Chondrocyte (in vitro differentiated cells): ENCODE results near the gene PCNX2. TPM values are rescaled to one million over a fixed set of nuclear protein-coding genes. Genes with fewer than 3 reads are reported as not detected.

ENCODE experiments used
- DNase-seq: peaks from one replicate; pipeline ENCODE4 v3.0.0; 2021; ENCODE audit warnings: mixed read lengths, low spot score
- H3K27ac Mint-ChIP-seq: one replicate; pipeline ENCODE4 v1.8.0; 2021; ENCODE audit warnings: mild to moderate bottlenecking, moderate library complexity, mixed read lengths; ENCODE audit not compliant: unreplicated experiment
- H3K27me3 Mint-ChIP-seq: 2 replicates; pipeline ENCODE4 v1.8.0; 2021; ENCODE audit warnings: low read depth, mixed read lengths
- H3K36me3 Mint-ChIP-seq: 2 replicates; pipeline ENCODE4 v1.8.0; 2021; ENCODE audit warnings: low read depth, mixed read lengths
- H3K4me1 Mint-ChIP-seq: 2 replicates; pipeline ENCODE4 v1.8.0; 2021; ENCODE audit warnings: low read depth, mild to moderate bottlenecking, mixed read lengths
- H3K4me3 Mint-ChIP-seq: one replicate; pipeline ENCODE4 v1.8.0; 2021; ENCODE audit warnings: mild to moderate bottlenecking, moderate library complexity, mixed read lengths; ENCODE audit not compliant: unreplicated experiment
- H3K9me3 Mint-ChIP-seq: 2 replicates; pipeline ENCODE4 v1.8.0; 2021; ENCODE audit warnings: low read depth, mixed read lengths
- CTCF ChIP-seq: fragments of 200-600 bp; sonication (generic); IDR thresholded peaks from 2 replicates; pipeline ENCODE4 v1.5.0; 2021; ENCODE audit warnings: antibody characterized with exemption, mild to moderate bottlenecking, moderate library complexity
- total RNA-seq: library from RNA; stranded (reverse); gene quantifications from 3 replicates; pipeline ENCODE4 v1.2.1, GENCODE V29; 2021

Gene PCNX2
- total RNA-seq, 1 donor from 2014 or later, result 9.5 TPM

- no peak for TF ChIP-seq CTCF
- Mint-ChIP-seq H3K4me3 (no peak overlapping the region), H3K36me3 (peaks cover 2% of the 10 kb centered on the region), H3K27ac (no peak overlapping the region), H3K27me3 (no peaks in the 10 kb centered on the region), H3K4me1 (no peaks in the 10 kb centered on the region), H3K9me3 (no peaks in the 10 kb centered on the region)
- no peak for DNase-seq
Measured at GRCh38 chr1:233057836-233058235, 237.7 kb downstream of the PCNX2 start.

- no peaks in the 10 kb centered on the region for H3K4me1 Mint-ChIP-seq
- no peak for TF ChIP-seq CTCF
- H3K27ac Mint-ChIP-seq, result no peak overlapping the region
- no peaks in the 10 kb centered on the region for H3K9me3 Mint-ChIP-seq
- H3K27me3 Mint-ChIP-seq, result no peaks in the 10 kb centered on the region
- no peak overlapping the region for H3K4me3 Mint-ChIP-seq
- DNase-seq, result no peak
- peaks cover 2% of the 10 kb centered on the region for H3K36me3 Mint-ChIP-seq
Measured at GRCh38 chr1:233055879-233056641, 239.5 kb downstream of the PCNX2 start.

GRCh38 chr1:233045588-233045987 is 249.9 kb downstream of the PCNX2 start:
- Mint-ChIP-seq H3K36me3 (peaks cover 3% of the 10 kb centered on the region), H3K4me1 (peaks cover 3% of the 10 kb centered on the region), H3K9me3 (peaks cover 19% of the 10 kb centered on the region), H3K4me3 (no peak overlapping the region), H3K27me3 (no peaks in the 10 kb centered on the region), H3K27ac (no peak overlapping the region)
- TF ChIP-seq CTCF, result no peak
- DNase-seq, result no peak

GRCh38 chr1:233042834-233043233 is 252.7 kb downstream of the PCNX2 start:
- TF ChIP-seq CTCF, result no peak
- no peaks in the 10 kb centered on the region for H3K36me3 Mint-ChIP-seq

GRCh38 chr1:233040494-233040893 is 255.0 kb downstream of the PCNX2 start:
- Mint-ChIP-seq H3K4me3 (no peak overlapping the region), H3K4me1 (no peaks in the 10 kb centered on the region), H3K27ac (no peak overlapping the region), H3K9me3 (no peaks in the 10 kb centered on the region), H3K27me3 (no peaks in the 10 kb centered on the region), H3K36me3 (no peaks in the 10 kb centered on the region)
- TF ChIP-seq CTCF, result no peak
- no peak for DNase-seq

More at GRCh38 chr1:233042834-233043233, 252.7 kb downstream of the PCNX2 start:
- Mint-ChIP-seq H3K4me3 (no peak overlapping the region), H3K9me3 (no peaks in the 10 kb centered on the region), H3K4me1 (peaks cover 3% of the 10 kb centered on the region), H3K27ac (no peak overlapping the region), H3K27me3 (no peaks in the 10 kb centered on the region)
- no peak for DNase-seq
